ENCODE measurements around the gene MYO18B.

MYO18B gene

GRCh38 chr22:25834490-25834889 lies 92.5 kb downstream of the MYO18B start:
- Histone ChIP-seq H3K27me3 (ENCODE audit: insufficient read depth, poor library complexity, severe bottlenecking) (no peaks in the 10 kb centered on the region), H3K4me3 (replicated peaks; ENCODE audit: insufficient read depth, low read length) (no peak overlapping the region), H3K27ac (replicated peaks) (no peak overlapping the region)
- TF ChIP-seq CTCF (IDR thresholded peaks at IDR 0.05; ENCODE audit: insufficient read depth, low read length) (no peak), POLR2AphosphoS5 (IDR thresholded peaks at IDR 0.05; ENCODE audit: low read depth) (no peak), GABPA (IDR thresholded peaks at IDR 0.05; ENCODE audit: low read depth) (no peak), REST (IDR thresholded peaks at IDR 0.05; ENCODE audit: insufficient replicate concordance, low read depth) (no peak), SPI1 (IDR thresholded peaks at IDR 0.05; ENCODE audit: borderline replicate concordance, low read depth) (no peak)
- no peak for DNase-seq (ENCODE audit: low read depth in 1 of 2, low spot score in 1 of 2)

DNA sequence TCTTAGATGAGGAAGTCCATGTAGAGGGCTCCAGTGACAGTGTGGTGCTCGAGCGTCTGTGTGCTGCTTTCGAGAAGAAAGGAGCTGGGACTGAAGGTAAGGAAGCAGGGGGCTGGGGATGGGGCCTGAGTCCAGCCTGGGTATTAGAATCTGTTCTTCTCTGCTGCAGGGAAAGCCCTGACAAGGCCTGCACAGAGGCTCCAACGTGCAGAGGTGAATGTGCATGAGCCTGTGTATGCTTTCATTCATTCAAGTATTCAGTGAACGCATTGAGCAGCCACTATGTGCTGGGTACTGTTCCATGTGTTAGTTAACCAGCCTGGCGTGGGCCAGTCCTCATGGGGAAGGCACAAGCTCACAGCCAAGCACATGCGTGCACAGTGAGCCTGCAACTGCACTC lies 93.4 kb downstream of the MYO18B start:
- TF ChIP-seq GABPA (IDR thresholded peaks at IDR 0.05; ENCODE audit: low read depth) (no peak), CTCF (IDR thresholded peaks at IDR 0.05; ENCODE audit: insufficient read depth, low read length) (no peak), POLR2AphosphoS5 (IDR thresholded peaks at IDR 0.05; ENCODE audit: low read depth) (no peak), REST (IDR thresholded peaks at IDR 0.05; ENCODE audit: insufficient replicate concordance, low read depth) (no peak), SPI1 (IDR thresholded peaks at IDR 0.05; ENCODE audit: borderline replicate concordance, low read depth) (no peak)
- H3K27me3 ChIP-seq (ENCODE audit: insufficient read depth, poor library complexity, severe bottlenecking) = no peaks in the 10 kb centered on the region
- no peak overlapping the region for H3K4me3 ChIP-seq (replicated peaks; ENCODE audit: insufficient read depth, low read length)
- no peak for DNase-seq (ENCODE audit: low read depth in 1 of 2, low spot score in 1 of 2)
- no peak overlapping the region for H3K27ac ChIP-seq (replicated peaks)

- no peak for DNase-seq (ENCODE audit: low read depth in 1 of 2, low spot score in 1 of 2)
- Histone ChIP-seq H3K27ac (replicated peaks) (no peak overlapping the region), H3K4me3 (replicated peaks; ENCODE audit: insufficient read depth, low read length) (no peak overlapping the region), H3K27me3 (ENCODE audit: insufficient read depth, poor library complexity, severe bottlenecking) (no peaks in the 10 kb centered on the region)
- TF ChIP-seq POLR2AphosphoS5 (IDR thresholded peaks at IDR 0.05; ENCODE audit: low read depth) = no peak
Observed at GRCh38 chr22:25837288-25837900, 95.4 kb downstream of the MYO18B start.

DNA sequence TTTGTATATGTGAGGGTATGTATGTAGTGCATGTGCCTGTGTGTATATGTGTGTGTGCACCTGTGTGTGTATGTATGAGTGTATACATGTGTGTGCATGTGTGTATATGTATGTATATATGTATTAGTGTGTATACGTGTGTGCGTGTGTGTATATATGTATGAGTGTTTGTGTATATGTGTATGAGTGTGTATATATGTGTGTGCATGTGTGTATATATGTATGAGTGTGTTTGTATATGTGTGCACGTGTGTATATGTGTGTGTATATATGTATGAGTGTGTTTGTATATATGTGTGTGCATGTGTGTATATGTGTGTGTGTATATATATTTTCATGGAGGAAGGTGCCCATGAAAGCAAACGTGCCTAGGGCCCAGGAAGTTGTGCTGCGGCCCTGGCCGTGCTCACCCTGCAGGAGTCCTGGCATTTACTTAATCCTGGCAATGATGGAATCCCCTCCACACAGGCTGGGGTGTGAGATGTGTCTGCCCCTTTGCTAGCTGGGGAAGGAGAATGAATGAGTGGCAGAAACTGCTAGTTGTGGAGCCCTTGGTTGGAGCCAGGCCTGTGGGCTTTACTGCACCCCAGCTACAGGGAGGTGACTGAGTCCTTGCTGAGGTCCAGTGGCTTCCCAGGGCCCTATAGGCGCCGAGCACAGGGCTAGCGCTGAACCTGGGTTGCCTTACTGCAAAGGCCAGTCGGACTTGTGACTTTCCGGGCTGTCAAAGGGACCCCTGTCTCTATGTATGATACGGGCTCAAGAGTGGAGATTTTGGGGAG lies 97.2 kb downstream of the MYO18B start:
- no peak overlapping the region for H3K4me3 ChIP-seq (replicated peaks; ENCODE audit: insufficient read depth, low read length)

More for the DNA sequence above, 97.2 kb downstream of the MYO18B start:
- Histone ChIP-seq H3K27ac (replicated peaks) (no peak overlapping the region), H3K27me3 (ENCODE audit: insufficient read depth, poor library complexity, severe bottlenecking) (no peaks in the 10 kb centered on the region)
- no peak for DNase-seq (ENCODE audit: low read depth in 1 of 2, low spot score in 1 of 2)
- no peak for TF ChIP-seq SPI1 (IDR thresholded peaks at IDR 0.05; ENCODE audit: borderline replicate concordance, low read depth)
- no peak for TF ChIP-seq GABPA (IDR thresholded peaks at IDR 0.05; ENCODE audit: low read depth)
